ENCODE measurements around the gene ZNHIT3. TPM values are rescaled to one million over a fixed set of nuclear protein-coding genes. Genes with fewer than 3 reads are reported as not detected.

The ZNHIT3 gene
- total and polyA plus RNA-seq, 2 of the 13 experiments (the other 11 are each of a cell fraction or from before 2014, with no cell fraction given): 66.6 to 77.4 TPM

GRCh38 chr17:36544307-36545076 is 58.0 kb downstream of the ZNHIT3 start, which contains the start of gene GGNBP2 (continued):
- TF ChIP-seq ZNF432 (CRISPR knock-in tag; IDR thresholded peaks at IDR 0.05; ENCODE audit: borderline replicate concordance): no peak
- TF ChIP-seq HNRNPUL1 (IDR thresholded peaks at IDR 0.05; ENCODE audit: low read depth, low read length): no peak
- TF ChIP-seq ZBTB40 (IDR thresholded peaks at IDR 0.05): no peak
- TF ChIP-seq ZBTB40 (CRISPR knock-in tag; IDR thresholded peaks at IDR 0.05): peak; percentile 42
- TF ChIP-seq ZNF792 (CRISPR knock-in tag; IDR thresholded peaks at IDR 0.05): no peak
- no peak for TF ChIP-seq ZNF773 (CRISPR knock-in tag; IDR thresholded peaks at IDR 0.05; ENCODE audit: borderline replicate concordance)
- peak; percentile 28; the same call in 1 of the 2 replicates for TF ChIP-seq POGZ (CRISPR knock-in tag; IDR thresholded peaks at IDR 0.05)
- TF ChIP-seq FOXP4 (CRISPR knock-in tag; IDR thresholded peaks at IDR 0.05): no peak; the same call in 1 of the 2 replicates
- peak; percentile 42 for TF ChIP-seq ZNF350 (CRISPR knock-in tag; IDR thresholded peaks at IDR 0.05; ENCODE audit: borderline replicate concordance, low read depth)
- TF ChIP-seq ZSCAN22 (CRISPR knock-in tag; IDR thresholded peaks at IDR 0.05): no peak
- no peak for TF ChIP-seq PCBP2 (optimal IDR thresholded peaks at IDR 0.05; ENCODE audit: low read depth, low read length, poor library complexity, severe bottlenecking)
- peak; percentile 56 for TF ChIP-seq BRCA1 (CRISPR knock-in tag; IDR thresholded peaks at IDR 0.05)
- no peak; the same call in 1 of the 2 replicates for TF ChIP-seq ZFP37 (CRISPR knock-in tag; IDR thresholded peaks at IDR 0.05; ENCODE audit: borderline replicate concordance)
- TF ChIP-seq ZNF562 (CRISPR knock-in tag; IDR thresholded peaks at IDR 0.05; ENCODE audit: borderline replicate concordance): no peak
- no peak for TF ChIP-seq RBAK (CRISPR knock-in tag; IDR thresholded peaks at IDR 0.05)
- TF ChIP-seq HOXA3 (CRISPR knock-in tag; IDR thresholded peaks at IDR 0.05): no peak
- TF ChIP-seq SIX4 (CRISPR knock-in tag; IDR thresholded peaks at IDR 0.05): no peak
- no peak for TF ChIP-seq ZNF660 (CRISPR knock-in tag; IDR thresholded peaks at IDR 0.05; ENCODE audit: borderline replicate concordance, low read depth)
- TF ChIP-seq SP2 (CRISPR knock-in tag; IDR thresholded peaks at IDR 0.05): no peak
- 0 out of 2 replicates have a peak, but pooled peaks have one; percentile 10 for TF ChIP-seq ZNF12 (CRISPR knock-in tag; IDR thresholded peaks at IDR 0.05)
